Esophagus (tissue), 2 donors: Measurements from ENCODE around the gene DPYSL4. TPM values are rescaled to one million over a fixed set of nuclear protein-coding genes. Genes with fewer than 3 reads are reported as not detected.
A peak's percentile ranks its signal among the peaks of the same experiment; 100 is the strongest.

ENCODE experiments used
- H3K27ac ChIP-seq, 2 donors: one replicate each; pipeline ENCODE4 v1.5.1; 2013; ENCODE audit warnings: low read depth in 2 of 2, mild to moderate bottlenecking in 2 of 2, inconsistent platforms in 1 of 2, low read length in 1 of 2, moderate library complexity in 1 of 2
- H3K27me3 ChIP-seq, 2 donors: one replicate each; pipeline ENCODE4 v1.6.1; 2013; ENCODE audit warnings: low read length in 2 of 2, control low read depth in 1 of 2, mild to moderate bottlenecking in 1 of 2; ENCODE audit not compliant: insufficient read depth in 2 of 2, control insufficient read depth in 1 of 2
- H3K36me3 ChIP-seq, 2 donors: one replicate each; pipeline ENCODE4 v1.6.1; 2013; ENCODE audit warnings: low read length in 1 of 2; ENCODE audit not compliant: control insufficient read depth in 2 of 2, insufficient read depth in 2 of 2
- H3K4me1 ChIP-seq, 2 donors: one replicate each; pipeline ENCODE4 v1.6.1; 2013; ENCODE audit warnings: low read length in 1 of 2; ENCODE audit not compliant: control insufficient read depth in 2 of 2, insufficient read depth in 2 of 2
- H3K4me3 ChIP-seq, 2 donors: one replicate each; pipeline ENCODE4 v1.5.1; 2013; ENCODE audit warnings: low read length in 2 of 2, mild to moderate bottlenecking in 2 of 2, low read depth in 1 of 2, moderate library complexity in 1 of 2
- H3K9me3 ChIP-seq, 2 donors: one replicate each; pipeline ENCODE4 v1.6.1; 2013; ENCODE audit warnings: mild to moderate bottlenecking in 2 of 2, low read depth in 1 of 2, low read length in 1 of 2, moderate library complexity in 1 of 2; ENCODE audit not compliant: control insufficient read depth in 2 of 2, insufficient read depth in 1 of 2
- WGBS, 2 donors: extraction: QIAGEN DNeasy Blood & Tissue Kit; methylation state at CpG; one replicate each; pipeline ENCODE4 v1.1.7; 2013; 5-methylcytosine and 5-hydroxymethylcytosine counted together
- polyA plus RNA-seq, 2 donors: library from polyadenylated mRNA; stranded (reverse); fragments of 200-250 nt; gene quantifications; one replicate each; pipeline ENCODE4 v1.2.3, GENCODE V29; 2013
- donor health status: healthy with polysubstance abuse.
- donor health status: Bipolar disorder and iron deficiency.

DPYSL4 gene
- polyA plus RNA-seq, 2 donors = 0.26 to 0.52 TPM

DNA sequence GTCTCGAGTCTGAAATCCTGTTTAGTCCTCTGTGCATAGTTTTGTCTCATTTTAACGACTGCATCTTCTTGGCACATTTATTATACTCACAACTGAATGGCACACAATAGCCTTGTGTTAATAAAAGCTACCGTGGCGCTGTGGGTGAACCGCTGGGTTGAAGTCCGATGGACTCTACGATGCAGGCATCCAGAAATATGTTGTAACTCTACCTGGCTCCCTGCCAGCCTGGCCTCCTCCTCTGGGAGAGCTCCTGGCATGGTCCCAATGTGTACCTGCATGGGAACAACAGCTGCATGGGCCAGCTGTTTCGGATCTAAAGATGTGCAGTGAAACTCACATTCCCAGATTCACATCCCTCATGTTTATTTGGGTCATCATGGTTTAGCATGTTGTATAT, 3.7 kb upstream of the DPYSL4 start:
- Histone ChIP-seq H3K27ac (no peak overlapping the region), H3K4me1 (peaks cover 2 to 10% of the 10 kb centered on the region in 2 donors), H3K27me3 (peaks cover 0 to 15% of the 10 kb centered on the region in 2 donors), H3K9me3 (no peaks in the 10 kb centered on the region), H3K36me3 (no peaks in the 10 kb centered on the region), H3K4me3 (no peak overlapping the region)
- WGBS, 2 donors = 40 to 41% methylated on average over 8 of the region's 8 CpGs

DNA sequence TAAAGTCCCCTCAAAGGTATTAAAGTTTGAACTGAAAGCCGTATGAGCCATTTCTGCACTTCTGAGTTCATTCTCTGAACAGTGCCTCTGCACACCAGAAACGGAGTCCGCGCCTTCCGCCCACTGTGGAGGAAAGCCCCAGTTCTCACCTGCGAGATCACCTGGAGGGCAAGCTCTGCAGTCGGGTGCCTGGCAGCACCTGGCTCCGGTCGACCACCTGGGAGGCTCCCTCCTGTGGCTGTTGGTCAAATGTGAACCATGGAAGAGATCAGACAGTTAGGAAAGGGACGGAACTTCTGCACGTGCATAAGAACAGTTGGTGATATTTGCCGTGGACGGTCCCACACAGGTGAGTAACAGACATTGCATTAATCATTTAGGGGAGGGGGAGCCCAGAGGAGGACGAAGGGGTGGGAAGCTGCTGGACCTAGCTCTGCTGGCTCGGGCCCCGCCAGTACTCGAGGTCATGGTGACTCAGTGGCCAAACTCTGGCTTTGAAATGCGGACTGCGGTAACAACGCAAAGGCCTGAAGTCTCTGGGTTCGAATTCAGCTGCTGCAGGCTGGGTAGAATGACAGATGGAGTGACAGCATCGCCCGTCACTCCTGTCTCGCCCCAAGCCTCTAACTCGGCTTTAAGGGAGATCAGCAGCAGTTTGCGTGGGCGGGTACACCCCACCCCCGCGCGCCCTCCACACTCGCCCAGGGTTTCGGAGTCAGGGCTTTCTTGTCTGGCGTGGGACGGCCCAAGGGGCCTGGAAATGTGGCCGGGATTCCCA, 1.7 kb upstream of the DPYSL4 start:
- H3K27ac ChIP-seq = no peak overlapping the region
- peaks cover 0 to 16% of the 10 kb centered on the region in 2 donors for H3K27me3 ChIP-seq
- H3K9me3 ChIP-seq = no peaks in the 10 kb centered on the region
- no peak overlapping the region for H3K4me3 ChIP-seq
- peaks cover 2 to 10% of the 10 kb centered on the region in 2 donors for H3K4me1 ChIP-seq
- WGBS, 2 donors = 39 to 42% methylated on average over 35 of the region's 35 CpGs
- no peaks in the 10 kb centered on the region for H3K36me3 ChIP-seq

GRCh38 chr10:132185601-132186487, 904 bp upstream of the DPYSL4 start:
- Histone ChIP-seq H3K9me3 (peaks cover 0 to 2% of the 10 kb centered on the region in 2 donors), H3K27ac (no peak overlapping the region), H3K36me3 (no peaks in the 10 kb centered on the region), H3K4me1 (peaks cover 2 to 10% of the 10 kb centered on the region in 2 donors), H3K27me3 (peaks cover 0 to 16% of the 10 kb centered on the region in 2 donors), H3K4me3 (peak overlapping the region; percentile 8 to 36)
- WGBS, 2 donors = 4 to 5% methylated on average over 79 to 99 of the region's 99 CpGs

GRCh38 chr10:132187430-132188138, 836 bp downstream of the DPYSL4 start:
- H3K4me3 ChIP-seq = peak overlapping the region in 1 of 2 donors; percentile 36
- H3K36me3 ChIP-seq = no peaks in the 10 kb centered on the region
- peaks cover 2 to 10% of the 10 kb centered on the region in 2 donors for H3K4me1 ChIP-seq
- no peak overlapping the region for H3K27ac ChIP-seq
- peaks cover 0 to 16% of the 10 kb centered on the region in 2 donors for H3K27me3 ChIP-seq
- 3% methylated on average over 48 to 58 of the region's 58 CpGs for WGBS, 2 donors
- H3K9me3 ChIP-seq = peaks cover 0 to 2% of the 10 kb centered on the region in 2 donors

- H3K27me3 ChIP-seq = peaks cover 0 to 16% of the 10 kb centered on the region in 2 donors
Measured at GRCh38 chr10:132188331-132188730, 1.6 kb downstream of the DPYSL4 start.

DNA sequence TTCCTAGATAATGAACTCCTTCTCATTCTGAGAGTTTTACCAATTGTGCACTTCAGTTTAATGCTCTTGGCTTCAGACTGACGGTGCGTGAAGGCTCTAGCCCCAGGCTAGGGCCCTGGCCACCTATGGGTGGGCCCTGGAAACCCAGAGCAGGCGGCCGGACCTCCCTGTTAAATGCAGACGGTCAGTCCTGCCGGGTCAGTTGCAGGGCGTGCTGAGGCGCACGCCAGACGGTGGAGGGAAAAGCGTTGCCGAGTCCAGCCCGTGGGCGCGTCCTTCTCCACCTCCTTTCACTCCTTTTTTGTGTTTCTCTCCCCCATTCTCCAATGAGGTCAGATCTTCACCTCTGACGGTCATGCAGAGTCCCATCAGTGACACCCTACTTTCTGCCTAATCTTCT, 2.3 kb downstream of the DPYSL4 start:
- Histone ChIP-seq H3K9me3 (peaks cover 0 to 2% of the 10 kb centered on the region in 2 donors), H3K27ac (no peak overlapping the region), H3K36me3 (no peaks in the 10 kb centered on the region), H3K4me3 (no peak overlapping the region), H3K4me1 (peaks cover 2 to 10% of the 10 kb centered on the region in 2 donors), H3K27me3 (peaks cover 0 to 16% of the 10 kb centered on the region in 2 donors)
- 87 to 88% methylated on average over 16 of the region's 16 CpGs for WGBS, 2 donors

More at GRCh38 chr10:132188331-132188730, 1.6 kb downstream of the DPYSL4 start:
- Histone ChIP-seq H3K4me3 (no peak overlapping the region), H3K27ac (no peak overlapping the region), H3K4me1 (peaks cover 2 to 10% of the 10 kb centered on the region in 2 donors), H3K36me3 (no peaks in the 10 kb centered on the region), H3K9me3 (peaks cover 0 to 2% of the 10 kb centered on the region in 2 donors)
- WGBS, 2 donors = 52 to 57% methylated on average over 13 of the region's 13 CpGs

GRCh38 chr10:132189810-132190422, 3.2 kb downstream of the DPYSL4 start:
- H3K9me3 ChIP-seq = peaks cover 0 to 2% of the 10 kb centered on the region in 2 donors
- peaks cover 2 to 10% of the 10 kb centered on the region in 2 donors for H3K4me1 ChIP-seq
- no peaks in the 10 kb centered on the region for H3K36me3 ChIP-seq
- WGBS, 2 donors = 88 to 89% methylated on average over 17 of the region's 17 CpGs
- no peak overlapping the region for H3K27ac ChIP-seq
- no peak overlapping the region for H3K4me3 ChIP-seq
- peaks cover 0 to 16% of the 10 kb centered on the region in 2 donors for H3K27me3 ChIP-seq

- Histone ChIP-seq H3K9me3 (peaks cover 0 to 2% of the 10 kb centered on the region in 2 donors), H3K27ac (no peak overlapping the region), H3K27me3 (peaks cover 0 to 6% of the 10 kb centered on the region in 2 donors), H3K4me3 (no peak overlapping the region), H3K4me1 (peaks cover 2% of the 10 kb centered on the region in 2 donors), H3K36me3 (no peaks in the 10 kb centered on the region)
- 88 to 89% methylated on average over 28 of the region's 28 CpGs for WGBS, 2 donors
Measured at GRCh38 chr10:132192076-132192975, 5.6 kb downstream of the DPYSL4 start.
